ENCODE measurements around the gene CUBN. TPM values are rescaled to one million over a fixed set of nuclear protein-coding genes. Genes with fewer than 3 reads are reported as not detected.
A peak's percentile ranks its signal among the peaks of the same experiment; 100 is the strongest.

The CUBN gene
- total RNA-seq, 4 donors from 2014 or later: 9.2 to 38.9 (median 25.4) TPM

- peak overlapping the region; percentile 62 to 88 (median 80) for H3K27ac ChIP-seq
- TF ChIP-seq POLR2A (IDR thresholded peaks at IDR 0.05): no peak
- TF ChIP-seq CTCF (IDR thresholded peaks at IDR 0.05): peak in 4 of 5 experiments; percentile 43 to 52 (median 47)
- peak in 1 of 2 donors; percentile 54 for TF ChIP-seq EP300 (IDR thresholded peaks at IDR 0.05)
Observed at GRCh38 chr10:16952610-16953009, 177.0 kb downstream of the CUBN start.

GRCh38 chr10:16952080-16952479 is 177.5 kb downstream of the CUBN start:
- H3K4me3 ChIP-seq: no peak overlapping the region
- 32 to 42% methylated on average over 5 of the region's 5 CpGs for WGBS, 2 donors
- peak overlapping the region; percentile 62 to 88 (median 80) for H3K27ac ChIP-seq

More at GRCh38 chr10:16952610-16953009, 177.0 kb downstream of the CUBN start:
- 55 to 60% methylated on average over 5 of the region's 5 CpGs for WGBS, 2 donors
- Histone ChIP-seq H3K4me3 (no peak overlapping the region), H3K9me3 (no peaks in the 10 kb centered on the region), H3K4me1 (peaks cover 0 to 44% (median 22%) of the 10 kb centered on the region in 4 donors), H3K27me3 (no peaks in the 10 kb centered on the region), H3K36me3 (peaks cover 0 to 5% (median 0%) of the 10 kb centered on the region in 3 donors)
- no peak for DNase-seq (ENCODE audit: low spot score in 2 of 2)

GRCh38 chr10:16950656-16951601 is 178.7 kb downstream of the CUBN start:
- no peaks in the 10 kb centered on the region for H3K9me3 ChIP-seq
- no peaks in the 10 kb centered on the region for H3K27me3 ChIP-seq
- no peak overlapping the region for H3K4me3 ChIP-seq
- no peak for DNase-seq (ENCODE audit: low spot score in 2 of 2)
- peak; percentile 53 to 61 for TF ChIP-seq EP300 (IDR thresholded peaks at IDR 0.05)
- no peak for TF ChIP-seq CTCF (IDR thresholded peaks at IDR 0.05)
- peak in 1 of 2 donors; percentile 34 for TF ChIP-seq POLR2A (IDR thresholded peaks at IDR 0.05)
- H3K27ac ChIP-seq: peak overlapping the region; percentile 62 to 88 (median 80)
- H3K4me1 ChIP-seq: peaks cover 0 to 46% (median 16%) of the 10 kb centered on the region in 4 donors
- peaks cover 0 to 5% (median 0%) of the 10 kb centered on the region in 3 donors for H3K36me3 ChIP-seq
- 24% methylated on average over 8 of the region's 8 CpGs for WGBS, 2 donors

More at GRCh38 chr10:16952080-16952479, 177.5 kb downstream of the CUBN start:
- DNase-seq (ENCODE audit: low spot score in 2 of 2): no peak
- H3K36me3 ChIP-seq: peaks cover 0 to 5% (median 0%) of the 10 kb centered on the region in 3 donors
- no peaks in the 10 kb centered on the region for H3K9me3 ChIP-seq
- no peaks in the 10 kb centered on the region for H3K27me3 ChIP-seq
- TF ChIP-seq POLR2A (IDR thresholded peaks at IDR 0.05) (no peak), CTCF (IDR thresholded peaks at IDR 0.05) (no peak), EP300 (IDR thresholded peaks at IDR 0.05) (no peak)
- peaks cover 0 to 44% (median 20%) of the 10 kb centered on the region in 4 donors for H3K4me1 ChIP-seq

- no peaks in the 10 kb centered on the region for H3K27me3 ChIP-seq
- H3K36me3 ChIP-seq: peaks cover 0 to 5% (median 0%) of the 10 kb centered on the region in 3 donors
- H3K4me1 ChIP-seq: peaks cover 0 to 56% (median 16%) of the 10 kb centered on the region in 4 donors
- TF ChIP-seq POLR2A (IDR thresholded peaks at IDR 0.05) (no peak), CTCF (IDR thresholded peaks at IDR 0.05) (no peak), EP300 (IDR thresholded peaks at IDR 0.05) (no peak)
- no peaks in the 10 kb centered on the region for H3K9me3 ChIP-seq
- H3K4me3 ChIP-seq: no peak overlapping the region
- peak overlapping the region in 3 of 4 donors; percentile 62 to 88 (median 85) for H3K27ac ChIP-seq
- no peak for DNase-seq (ENCODE audit: low spot score in 2 of 2)
- WGBS, 2 donors: 54 to 60% methylated on average over 11 of the region's 11 CpGs
Observed at GRCh38 chr10:16949816-16950215, 179.8 kb downstream of the CUBN start.

GRCh38 chr10:16948361-16948760 is 181.2 kb downstream of the CUBN start:
- peaks cover 0 to 5% (median 0%) of the 10 kb centered on the region in 3 donors for H3K36me3 ChIP-seq
- H3K4me1 ChIP-seq: peaks cover 0 to 64% (median 21%) of the 10 kb centered on the region in 4 donors
- 93 to 96% methylated on average over 12 of the region's 12 CpGs for WGBS, 2 donors
- H3K27ac ChIP-seq: peak overlapping the region in 2 of 4 donors; percentile 85 to 88
- DNase-seq (ENCODE audit: low spot score in 2 of 2): no peak
- no peak for TF ChIP-seq EP300 (IDR thresholded peaks at IDR 0.05)
- no peak for TF ChIP-seq POLR2A (IDR thresholded peaks at IDR 0.05)
- no peak for TF ChIP-seq CTCF (IDR thresholded peaks at IDR 0.05)
- H3K27me3 ChIP-seq: no peaks in the 10 kb centered on the region
- no peak overlapping the region for H3K4me3 ChIP-seq
- no peaks in the 10 kb centered on the region for H3K9me3 ChIP-seq

Measured in tibial nerve (tissue), 4 donors.